SU-DHL-6 (cell line): ENCODE measurements around the gene LEF1.

Experiments
- H2AFZ ChIP-seq: fragments of 200-600 bp; sonication (generic); 2 replicates; pipeline ENCODE4 v1.6.1; 2014; ENCODE audit warnings: low read depth, mild to moderate bottlenecking, moderate library complexity, mixed read lengths, antibody characterized with exemption, low read length; ENCODE audit not compliant: severe bottlenecking
- H3F3A ChIP-seq: fragments of 200-600 bp; shearing (Covaris generic); 2 replicates; pipeline ENCODE4 v1.6.0; 2016; ENCODE audit warnings: antibody characterized with exemption, mild to moderate bottlenecking; ENCODE audit not compliant: insufficient read depth
- H3K27ac ChIP-seq: fragments of 200-600 bp; sonication (generic); 2 replicates; pipeline ENCODE4 v1.5.1; 2016; ENCODE audit warnings: low read depth, mild to moderate bottlenecking, low read length, moderate library complexity, mixed read lengths
- H3K27me3 ChIP-seq: fragments of 200-600 bp; sonication (generic), shearing (Covaris generic); 2 replicates; pipeline ENCODE4 v1.6.0; 2014; ENCODE audit warnings: mild to moderate bottlenecking, low read length
- H3K36me3 ChIP-seq: fragments of 200-600 bp; sonication (generic); 2 replicates; pipeline ENCODE4 v1.6.1; 2014; ENCODE audit warnings: mild to moderate bottlenecking, low read length, mixed read lengths
- H3K4me2 ChIP-seq: fragments of 300-600, 200-600 bp; shearing (Covaris generic), sonication (generic); 2 replicates; pipeline ENCODE4 v1.6.0; 2014; ENCODE audit warnings: low read length, low read depth, mild to moderate bottlenecking; ENCODE audit not compliant: poor library complexity, severe bottlenecking
- H3K4me3 ChIP-seq: fragments of 200-600 bp; sonication (generic); 2 replicates; pipeline ENCODE4 v1.5.1; 2014; ENCODE audit warnings: antibody characterized with exemption, low read length, mild to moderate bottlenecking, mixed read lengths; ENCODE audit not compliant: insufficient read depth, poor library complexity, severe bottlenecking
- H3K79me2 ChIP-seq: fragments of 200-600 bp; sonication (generic); 2 replicates; pipeline ENCODE4 v1.6.1; 2014; ENCODE audit warnings: mild to moderate bottlenecking, low read length, moderate library complexity; ENCODE audit not compliant: insufficient read depth
- H3K9ac ChIP-seq: fragments of 200-600 bp; sonication (generic); 2 replicates; pipeline ENCODE4 v1.7.0; 2014; ENCODE audit warnings: mild to moderate bottlenecking, low read length
- H3K9me2 ChIP-seq: fragments of 200-600 bp; sonication (generic); replicated peaks from 2 replicates; pipeline ENCODE4 v1.6.1; 2014; ENCODE audit warnings: low read length; ENCODE audit not compliant: insufficient read depth
- H3K9me3 ChIP-seq: fragments of 200-600 bp; sonication (generic); 2 replicates; pipeline ENCODE4 v1.6.1; 2014; ENCODE audit warnings: low read length, mixed read lengths; ENCODE audit not compliant: insufficient read depth
- H4K20me1 ChIP-seq: fragments of 200-600 bp; sonication (generic); 2 replicates; pipeline ENCODE4 v1.6.1; 2014; ENCODE audit warnings: low read depth, mild to moderate bottlenecking, antibody characterized with exemption, low read length, moderate library complexity, mixed read lengths
- CTCF ChIP-seq: fragments of 200-600 bp; sonication (generic); IDR thresholded peaks from one replicate; pipeline ENCODE4 v1.5.1; 2017; ENCODE audit warnings: antibody characterized with exemption, mild to moderate bottlenecking, low read length, moderate library complexity; ENCODE audit not compliant: insufficient read depth, poor library complexity, severe bottlenecking
- EZH2phosphoT487 ChIP-seq: fragments of 200-600 bp; sonication (generic), shearing (Covaris generic); conservative IDR thresholded peaks from 2 replicates; pipeline ENCODE4 v1.6.1; 2018; ENCODE audit warnings: mild to moderate bottlenecking, antibody characterized with exemption, low read length, moderate library complexity, mixed read lengths

LEF1 gene

GRCh38 chr4:108100827-108101226 is 67.9 kb downstream of the LEF1 start:
- H3K4me2 ChIP-seq = no peak overlapping the region
- H2AFZ ChIP-seq = no peak overlapping the region
- no peak overlapping the region for H3K9ac ChIP-seq
- no peak overlapping the region for H3K27ac ChIP-seq
- H4K20me1 ChIP-seq = no peaks in the 10 kb centered on the region
- H3K9me2 ChIP-seq = no peaks in the 10 kb centered on the region
- H3K9me3 ChIP-seq = no peaks in the 10 kb centered on the region
- H3K36me3 ChIP-seq = no peaks in the 10 kb centered on the region
- H3F3A ChIP-seq = no peaks in the 10 kb centered on the region
- no peaks in the 10 kb centered on the region for H3K27me3 ChIP-seq
- peaks cover 10% of the 10 kb centered on the region for H3K79me2 ChIP-seq
- H3K4me3 ChIP-seq = no peak overlapping the region
- TF ChIP-seq EZH2phosphoT487 (no peak), CTCF (no peak)

GRCh38 chr4:108099838-108100237 is 68.9 kb downstream of the LEF1 start:
- no peak overlapping the region for H3K9ac ChIP-seq
- no peak overlapping the region for H3K27ac ChIP-seq
- H3K9me3 ChIP-seq = no peaks in the 10 kb centered on the region
- H3K79me2 ChIP-seq = peaks cover 10% of the 10 kb centered on the region
- no peaks in the 10 kb centered on the region for H3K9me2 ChIP-seq
- H3F3A ChIP-seq = no peaks in the 10 kb centered on the region
- no peaks in the 10 kb centered on the region for H3K27me3 ChIP-seq
- H4K20me1 ChIP-seq = no peaks in the 10 kb centered on the region
- H3K36me3 ChIP-seq = no peaks in the 10 kb centered on the region
- no peak overlapping the region for H3K4me3 ChIP-seq
- no peak overlapping the region for H2AFZ ChIP-seq
- TF ChIP-seq CTCF (no peak), EZH2phosphoT487 (no peak)
- no peak overlapping the region for H3K4me2 ChIP-seq

DNA sequence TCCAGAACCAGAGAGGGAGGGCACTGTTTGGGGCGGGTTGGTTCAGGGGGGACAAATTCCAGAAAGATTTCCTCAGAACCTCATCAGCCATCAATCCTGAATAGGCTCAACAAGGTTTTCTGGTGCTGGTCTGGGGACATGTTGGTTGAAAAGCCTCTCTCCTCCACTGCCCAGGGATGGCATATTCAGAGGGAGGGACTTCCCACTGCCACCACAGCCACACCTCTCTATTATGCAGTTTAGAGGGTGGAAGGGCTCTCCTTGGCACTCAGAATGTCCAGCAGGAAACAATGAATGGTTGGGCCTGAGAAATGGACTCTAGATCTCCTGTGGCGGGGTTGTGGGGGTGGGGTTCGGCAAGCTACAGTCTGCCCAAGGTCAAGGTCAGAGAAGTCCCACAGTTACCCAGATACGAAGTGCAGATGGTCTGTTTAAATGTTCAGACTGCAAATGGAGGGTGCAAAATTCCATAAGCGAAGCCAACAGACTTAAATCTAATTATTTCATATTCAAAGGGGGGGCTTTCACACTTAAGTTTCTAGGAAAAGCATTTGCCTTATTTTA is 70.7 kb downstream of the LEF1 start:
- H3K9me3 ChIP-seq = no peaks in the 10 kb centered on the region
- no peaks in the 10 kb centered on the region for H3K36me3 ChIP-seq
- no peaks in the 10 kb centered on the region for H4K20me1 ChIP-seq
- no peaks in the 10 kb centered on the region for H3K27me3 ChIP-seq
- peaks cover 9% of the 10 kb centered on the region; the same call in 1 of the 2 replicates for H3K79me2 ChIP-seq
- no peak overlapping the region for H3K4me3 ChIP-seq
- no peaks in the 10 kb centered on the region for H3K9me2 ChIP-seq
- H2AFZ ChIP-seq = no peak overlapping the region
- TF ChIP-seq EZH2phosphoT487 (no peak), CTCF (no peak)
- H3K9ac ChIP-seq = no peak overlapping the region
- no peak overlapping the region for H3K27ac ChIP-seq
- no peak overlapping the region for H3K4me2 ChIP-seq
- no peaks in the 10 kb centered on the region for H3F3A ChIP-seq
